WTC11 (cell line): ENCODE measurements around the gene LYRM9.

Experiments
- CTCF ChIP-seq: fragments of 200-600 bp; IDR thresholded peaks from 2 replicates; pipeline ENCODE4 v1.8.0; 2022; ENCODE audit warnings: antibody characterized with exemption
- FOXK1 ChIP-seq: sonication (generic); formaldehyde crosslinking; IDR thresholded peaks from 2 replicates; pipeline ENCODE4 v1.8.0; 2022; ENCODE audit warnings: mild to moderate bottlenecking, moderate library complexity, missing genetic modification reagents
- JUN ChIP-seq: sonication (generic); formaldehyde crosslinking; IDR thresholded peaks from 2 replicates; pipeline ENCODE4 v1.8.0; 2023; ENCODE audit warnings: mild to moderate bottlenecking, missing genetic modification reagents
- KAT7 ChIP-seq: sonication (generic); formaldehyde crosslinking; IDR thresholded peaks from 2 replicates; pipeline ENCODE4 v1.8.1; 2023; ENCODE audit warnings: missing genetic modification reagents, mild to moderate bottlenecking, borderline replicate concordance
- NFYB ChIP-seq: sonication (generic); formaldehyde crosslinking; conservative IDR thresholded peaks from 2 replicates; pipeline ENCODE4 v1.8.0; 2022; ENCODE audit warnings: low read depth, missing genetic modification reagents
- SP1 ChIP-seq: sonication (generic); formaldehyde crosslinking; conservative IDR thresholded peaks from 2 replicates; pipeline ENCODE4 v1.8.1; 2022; ENCODE audit warnings: missing genetic modification reagents

GRCh38 chr17:27889711-27890251 lies 3.4 kb downstream of the LYRM9 start:
- TF ChIP-seq CTCF: no peak
- TF ChIP-seq FOXK1 (CRISPR knock-in tag): no peak
- TF ChIP-seq NFYB (CRISPR knock-in tag): no peak
- no peak for TF ChIP-seq JUN (CRISPR knock-in tag)
- TF ChIP-seq SP1 (CRISPR knock-in tag): no peak
- TF ChIP-seq KAT7 (CRISPR knock-in tag): no peak
